GM19463 (cell line): ENCODE data around the gene HELZ.
"Not testable (repeated sequence)": the region's sequence is repeated elsewhere in the genome, so short reads cannot be mapped to it uniquely, and the experiment has no call there.

Experiments
- ATAC-seq: cut with Tn5 transposase; IDR thresholded peaks from one replicate; pipeline ENCODE4 v1.9.1; 2021; ENCODE audit warnings: mild to moderate bottlenecking, moderate library complexity; ENCODE audit not compliant: unreplicated experiment

HELZ gene

DNA sequence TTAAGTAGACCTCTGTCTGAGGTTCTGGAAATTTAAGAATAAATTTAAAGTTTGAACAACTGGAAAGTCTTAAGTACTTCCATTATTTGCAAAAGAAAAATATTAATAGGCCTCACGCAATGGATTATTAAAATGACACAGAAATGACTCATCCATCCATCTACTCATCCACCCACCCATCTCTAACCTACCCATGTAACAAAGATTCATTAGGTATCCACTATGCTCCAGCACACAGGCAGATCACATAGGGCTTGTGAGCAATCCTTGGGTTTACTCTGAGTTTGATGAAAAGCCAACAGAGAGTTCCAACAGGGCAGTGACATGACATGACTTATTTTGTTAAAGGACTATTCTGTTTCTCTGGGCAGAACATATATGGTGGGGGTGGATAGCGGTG lies 93.3 kb downstream of the HELZ start:
- ATAC-seq = no peak

DNA sequence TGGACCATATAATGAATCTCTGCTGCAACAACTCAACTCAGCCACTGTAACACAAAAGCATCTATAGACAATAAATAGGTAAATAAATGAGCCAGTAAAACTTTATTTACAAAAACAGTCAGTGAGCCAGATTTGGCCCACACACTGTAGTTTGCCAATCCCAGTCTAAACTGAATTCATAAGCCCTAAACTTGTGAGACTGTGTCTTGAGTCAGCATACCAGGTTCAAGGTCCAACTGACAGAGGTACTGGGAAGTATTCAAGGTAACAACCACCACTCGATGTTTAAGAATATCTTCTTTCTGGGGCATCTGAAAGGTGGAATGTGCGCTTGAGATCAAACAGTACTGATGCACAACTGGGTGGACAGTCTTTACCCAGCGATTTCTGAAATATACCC lies 94.2 kb downstream of the HELZ start:
- no peak for ATAC-seq

DNA sequence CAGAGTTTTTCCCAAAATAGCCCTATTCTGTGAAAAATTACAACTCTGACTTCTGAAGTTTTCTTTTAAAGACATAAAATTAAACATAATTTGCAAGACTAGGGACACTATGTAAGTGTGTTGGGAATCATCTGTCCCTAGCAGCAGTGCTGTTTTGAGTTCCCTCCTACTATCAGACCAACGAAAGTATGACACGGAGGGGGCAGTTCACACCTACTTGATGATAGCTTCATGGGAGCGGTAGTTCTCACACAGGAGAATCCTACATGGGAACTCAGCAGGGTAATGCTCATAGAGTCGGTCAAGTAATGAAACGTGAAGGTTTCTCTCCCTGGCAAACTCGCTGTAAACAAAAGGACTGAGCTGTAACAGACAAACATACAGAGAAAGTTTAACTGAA lies 96.6 kb downstream of the HELZ start:
- ATAC-seq = no peak

DNA sequence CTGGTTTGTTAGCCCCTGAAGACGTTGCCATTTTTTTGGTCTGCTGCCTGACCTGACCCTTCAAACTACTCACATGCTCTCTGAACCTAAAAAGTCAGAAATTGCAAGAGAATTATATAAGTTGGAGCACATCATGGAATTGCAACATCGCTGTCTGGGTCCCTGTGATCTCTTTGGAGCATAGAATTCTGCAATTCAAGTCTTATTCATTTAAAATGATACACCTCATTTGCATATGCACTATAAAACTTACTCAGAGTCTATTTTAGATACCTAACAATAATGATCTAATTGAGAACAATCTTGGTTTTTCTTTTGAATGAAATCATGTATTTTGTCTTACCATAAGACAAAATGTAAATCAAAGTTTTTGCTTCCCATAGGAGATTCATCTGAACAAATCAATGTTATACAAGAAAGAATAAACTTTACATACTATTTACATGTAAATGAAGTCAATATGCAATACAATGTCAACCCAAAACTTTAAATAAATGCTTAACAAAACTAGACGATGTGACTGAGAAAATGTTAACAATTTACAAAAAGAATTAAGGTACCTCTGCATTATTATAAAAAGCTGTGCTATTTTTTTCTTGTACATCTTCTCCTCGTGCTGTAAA lies 99.7 kb downstream of the HELZ start:
- ATAC-seq = no peak

- ATAC-seq = no peak
Observed at GRCh38 chr17:67143318-67143717, 101.7 kb downstream of the HELZ start.

DNA sequence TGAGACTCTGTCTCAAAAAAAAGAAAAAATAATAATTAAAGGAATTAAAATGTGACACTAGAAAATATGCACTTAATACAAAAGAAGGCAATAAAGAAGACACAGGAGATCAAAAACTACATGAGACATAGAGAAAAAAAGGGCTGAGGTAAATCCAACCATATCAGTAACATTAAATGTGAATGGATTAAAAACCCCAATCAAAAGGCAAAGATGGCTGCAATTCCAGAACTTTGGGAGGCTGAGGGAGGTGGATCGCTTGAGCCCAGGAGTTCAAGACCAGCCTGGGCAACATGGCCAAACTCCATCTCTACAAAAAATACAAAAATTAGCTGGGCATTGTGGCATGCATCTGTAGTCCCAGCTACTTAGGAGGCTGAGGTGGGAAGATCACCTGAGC lies 103.0 kb downstream of the HELZ start:
- not testable (repeated sequence) for ATAC-seq

DNA sequence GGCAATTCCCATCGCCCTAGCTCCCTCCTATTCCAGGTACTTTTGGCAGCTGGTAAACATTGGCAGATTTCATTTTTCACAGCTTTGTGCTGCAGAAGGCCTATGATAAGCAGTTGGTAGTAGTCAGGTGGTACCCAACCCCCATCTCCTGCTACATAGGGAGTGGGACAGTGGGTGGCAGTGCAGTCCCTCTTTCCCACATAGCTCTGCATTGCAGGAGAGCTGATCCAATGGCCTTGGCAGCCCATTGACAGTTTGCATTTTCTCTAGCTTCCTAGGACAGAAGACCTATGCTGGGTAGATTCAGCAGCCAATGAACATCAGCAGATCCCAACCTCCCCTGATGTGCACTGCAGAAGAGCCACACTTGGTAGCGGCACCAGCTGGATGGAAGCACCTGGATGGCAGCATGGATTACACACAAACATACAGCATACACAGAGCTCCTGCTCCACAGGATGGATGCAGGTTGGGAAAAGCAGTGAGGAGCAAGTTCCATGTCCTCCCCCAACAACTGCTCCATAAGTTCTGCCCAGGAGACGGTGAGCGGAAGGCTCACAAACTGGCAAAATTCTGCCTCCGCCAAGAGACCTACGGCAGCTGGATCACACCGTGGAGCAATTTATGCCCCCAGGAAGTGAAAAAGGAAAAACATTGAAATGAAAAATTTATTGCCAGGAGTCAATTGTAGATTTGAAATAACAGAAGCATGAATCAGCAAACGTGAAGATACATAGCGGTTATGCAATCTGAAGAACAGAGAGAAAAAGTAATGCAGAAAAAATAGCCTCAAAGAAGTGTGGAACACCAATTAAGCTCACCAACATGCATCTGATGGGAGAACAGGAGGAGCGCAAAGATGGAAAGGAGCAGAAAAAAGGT lies 105.0 kb downstream of the HELZ start:
- no peak for ATAC-seq

- no peak for ATAC-seq
Observed at GRCh38 chr17:67139289-67139688, 105.7 kb downstream of the HELZ start.

- no peak for ATAC-seq
Observed at GRCh38 chr17:67138392-67138791, 106.6 kb downstream of the HELZ start.

DNA sequence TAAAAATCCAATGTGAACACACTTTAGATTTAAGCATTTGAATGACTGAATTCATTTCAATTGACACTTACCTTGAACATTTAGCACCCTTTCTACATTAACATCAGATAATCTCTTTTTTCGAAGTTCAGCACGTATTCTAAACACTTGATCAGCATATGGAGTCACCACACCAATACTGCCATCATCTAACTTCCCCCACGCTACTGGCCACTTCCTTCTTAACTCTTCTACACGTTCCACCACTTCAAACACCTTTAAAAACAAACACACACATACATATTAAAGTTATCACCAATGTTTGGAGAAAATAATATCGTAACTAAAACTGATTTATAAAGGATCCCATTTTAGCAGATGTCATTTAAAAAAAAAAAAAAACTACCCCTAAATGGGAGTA lies 107.1 kb downstream of the HELZ start:
- no peak for ATAC-seq

DNA sequence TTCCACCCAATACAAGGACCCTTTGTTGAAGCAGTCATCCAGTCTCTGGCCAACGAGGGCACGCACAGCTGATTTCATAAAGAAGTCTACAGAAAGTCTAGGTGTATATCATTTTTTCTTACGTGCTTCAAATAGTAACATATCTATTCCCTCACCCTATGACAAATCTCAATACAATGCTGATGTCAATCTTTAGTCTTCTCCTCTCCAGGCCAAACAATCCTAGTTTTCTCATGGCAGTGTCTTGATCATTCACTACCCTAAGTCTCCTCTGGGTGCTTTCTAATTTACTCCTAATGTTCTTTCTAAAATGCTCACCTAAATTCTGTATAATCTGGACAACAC lies 108.0 kb downstream of the HELZ start:
- ATAC-seq = no peak

- ATAC-seq = no peak
Observed at GRCh38 chr17:67136191-67137025, 108.6 kb downstream of the HELZ start.

DNA sequence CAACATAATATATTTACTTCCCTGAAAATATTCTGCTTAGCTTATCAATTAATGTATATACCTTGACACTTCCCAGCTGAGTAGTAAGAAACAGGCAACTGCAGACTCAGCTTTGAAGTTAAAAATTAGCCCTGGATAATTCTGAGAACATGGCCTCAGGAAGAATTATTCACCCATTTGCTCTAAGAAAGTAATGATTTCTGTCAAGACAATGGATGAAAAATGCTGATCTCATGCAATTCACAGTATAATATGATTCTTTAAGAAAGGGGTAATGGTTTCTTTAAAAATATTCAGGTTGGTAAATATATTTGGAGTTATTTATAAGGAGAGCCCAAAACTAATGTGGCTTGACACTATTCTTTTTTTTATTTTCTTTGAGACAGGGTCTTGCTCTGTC lies 111.8 kb downstream of the HELZ start:
- ATAC-seq = no peak

DNA sequence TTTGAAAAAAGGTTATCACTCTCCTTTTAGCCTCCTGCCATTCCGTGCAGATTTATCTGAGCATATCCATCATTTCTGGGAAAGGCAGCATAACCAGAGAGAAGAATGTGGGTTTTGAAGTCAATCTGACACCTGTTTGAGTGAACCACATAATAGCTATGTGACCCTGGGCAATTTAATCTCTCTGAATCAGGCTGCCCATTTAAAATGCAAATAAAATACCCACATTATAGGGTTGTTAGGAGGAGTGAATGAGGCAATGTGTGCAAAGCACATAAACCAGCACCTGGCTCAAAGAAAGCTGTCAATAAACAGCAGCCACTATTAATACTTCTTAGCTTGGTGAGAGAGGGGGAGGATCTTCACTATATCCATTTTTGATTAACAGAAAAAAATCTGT lies 112.6 kb downstream of the HELZ start:
- no peak for ATAC-seq

DNA sequence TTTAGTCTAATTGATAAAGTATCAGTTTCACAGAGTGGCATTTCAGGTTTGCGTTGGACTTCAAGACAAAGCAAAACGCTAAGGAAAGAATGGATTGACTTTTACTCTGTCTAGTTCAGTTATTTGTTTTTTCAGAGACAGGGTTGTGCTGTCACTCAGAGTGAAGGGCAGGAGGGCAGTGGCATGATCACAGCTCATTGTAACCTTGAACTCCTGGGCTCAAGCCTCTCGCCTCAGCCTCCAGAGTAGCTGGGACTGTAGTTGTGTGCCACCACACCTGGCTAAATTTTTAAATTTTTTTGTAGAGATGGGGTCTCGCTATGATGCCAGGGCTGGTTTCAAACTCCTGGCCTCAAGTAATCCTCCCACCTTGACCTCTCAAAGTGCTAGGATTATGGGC lies 114.2 kb downstream of the HELZ start:
- no peak for ATAC-seq

DNA sequence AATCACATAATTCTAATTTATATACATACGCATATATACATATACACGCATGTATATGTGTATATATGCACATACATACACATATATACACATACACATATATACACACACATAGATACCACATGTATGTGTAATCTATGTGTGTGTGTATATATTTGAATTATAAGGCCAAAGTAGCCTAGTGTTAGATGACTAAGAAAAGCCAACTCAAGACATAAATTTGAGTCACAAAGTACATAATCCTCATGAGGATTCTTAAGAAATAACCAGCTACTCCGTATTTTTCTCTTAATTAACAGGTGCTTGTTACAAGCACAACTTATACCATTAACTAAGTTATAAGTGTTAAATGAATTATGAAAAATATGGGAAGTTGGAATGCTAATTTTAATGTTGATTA lies 115.7 kb downstream of the HELZ start:
- ATAC-seq = no peak

DNA sequence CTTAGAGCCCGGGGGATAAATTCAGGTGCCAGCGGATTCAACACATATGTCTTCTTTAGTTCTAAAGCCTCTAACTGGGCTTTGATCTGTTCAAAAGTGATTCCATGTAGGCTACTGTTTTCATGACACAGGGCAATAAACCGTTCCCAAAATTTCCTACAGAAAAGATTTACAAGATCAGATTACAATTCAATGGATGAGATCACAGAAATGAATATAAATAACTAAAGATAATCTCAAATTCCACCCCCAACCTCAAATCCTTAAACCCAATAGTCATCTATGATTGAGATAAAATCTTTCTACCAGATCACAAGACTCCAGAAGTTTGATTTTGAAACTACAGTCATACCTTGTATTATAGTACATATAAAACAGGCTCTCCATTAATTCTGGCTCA lies 116.3 kb downstream of the HELZ start:
- ATAC-seq = no peak

DNA sequence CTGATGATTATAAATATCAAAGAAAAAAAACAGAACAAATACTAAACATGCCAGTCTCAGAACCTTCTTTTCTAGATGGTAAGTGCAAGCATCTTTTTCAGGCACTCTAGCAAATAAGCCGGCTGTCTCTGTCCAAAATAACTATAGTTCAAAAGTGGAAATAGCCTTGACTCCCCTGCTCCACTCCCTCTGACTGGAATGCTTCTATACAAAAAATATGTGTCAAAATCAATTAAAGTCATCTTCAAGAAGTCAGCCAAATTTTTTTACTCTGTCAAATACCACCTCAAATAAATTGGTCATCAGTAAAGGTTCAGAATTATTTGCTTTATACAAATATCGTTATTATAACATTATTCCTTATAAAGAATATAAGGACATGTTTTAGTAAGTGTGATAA lies 117.1 kb downstream of the HELZ start:
- no peak for ATAC-seq

DNA sequence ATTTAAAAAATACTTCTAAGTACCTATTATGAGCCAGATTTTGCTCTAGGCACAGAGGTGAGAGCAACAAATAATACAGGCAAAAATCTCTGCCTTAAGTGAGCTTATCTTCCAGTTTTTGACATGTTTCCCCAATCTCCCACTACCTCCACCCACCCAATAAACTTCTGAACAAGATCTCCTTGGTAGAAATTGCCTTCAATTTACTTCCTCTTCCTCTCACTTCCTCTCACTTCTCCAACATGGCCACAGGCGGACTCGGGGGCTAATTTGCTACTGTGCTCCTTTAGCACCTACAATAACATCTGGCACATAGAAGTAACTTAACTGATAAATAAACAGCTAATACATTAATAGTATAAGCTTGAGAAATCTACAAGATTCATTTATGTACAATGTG lies 118.0 kb downstream of the HELZ start:
- ATAC-seq = no peak

- not testable (repeated sequence) for ATAC-seq
Observed at GRCh38 chr17:67126543-67126942, 118.5 kb downstream of the HELZ start.

DNA sequence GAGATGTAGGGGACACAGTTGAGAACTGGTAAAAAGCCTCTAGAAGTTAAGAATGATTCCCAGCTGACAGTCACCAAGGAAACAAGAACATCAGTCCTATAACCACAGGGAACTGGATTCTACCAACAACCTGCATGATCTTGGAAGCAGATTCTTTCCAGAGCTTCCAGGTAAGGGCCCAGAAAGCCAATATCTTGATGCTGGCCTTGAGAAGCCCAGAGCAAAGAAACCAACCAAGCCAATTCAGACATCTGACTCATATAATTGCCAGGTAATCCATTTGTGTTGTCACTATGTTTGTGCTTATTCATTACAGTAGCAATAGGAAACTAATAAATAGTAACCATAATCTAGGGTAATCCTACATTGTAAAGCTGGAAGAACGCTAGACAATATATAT lies 119.1 kb downstream of the HELZ start:
- no peak for ATAC-seq

- no peak for ATAC-seq
Observed at GRCh38 chr17:67125417-67125816, 119.6 kb downstream of the HELZ start.
